ENCODE results near the gene MAMDC2. TPM values are rescaled to one million over a fixed set of nuclear protein-coding genes. Genes with fewer than 3 reads are reported as not detected.

The MAMDC2 gene
- total and polyA plus RNA-seq, 2 of the 4 experiments (the other 2 are of a cell fraction) = 5.0 to 5.2 TPM

DNA sequence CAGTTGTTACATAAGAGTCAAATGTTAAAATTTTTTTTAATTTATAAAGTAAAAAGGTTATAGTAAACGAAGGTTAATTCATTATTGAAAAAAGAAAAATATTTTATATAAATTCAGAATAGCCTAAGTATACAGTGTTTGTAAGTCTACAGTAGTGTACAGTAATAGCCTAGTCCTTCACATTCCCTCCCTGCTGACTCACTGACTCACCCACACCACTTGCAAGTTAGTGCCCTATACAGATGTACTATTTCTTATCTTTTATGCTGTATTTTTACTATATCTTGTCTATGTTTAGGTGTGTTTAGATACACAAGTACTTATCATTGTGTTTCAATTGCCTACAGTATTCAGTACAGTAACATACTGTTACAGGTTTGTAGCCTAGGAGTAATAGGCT is 57.6 kb downstream of the MAMDC2 start:
- BruUV-seq (replicated peaks) = no TSS peak
- peak; percentile 97 for ATAC-seq (ENCODE audit: low read depth)
- H4K91ac ChIP-seq (ENCODE audit: insufficient read depth, low read depth, low read length) = no peak overlapping the region
- H4K20me1 ChIP-seq (ENCODE audit: insufficient read depth, low read length) = no peaks in the 10 kb centered on the region
- H4K8ac ChIP-seq (ENCODE audit: low read depth in 2 of 2, low read length in 2 of 2) = no peak overlapping the region
- peak; percentile 85 for DNase-seq
- no peak overlapping the region for H2AFZ ChIP-seq (replicated peaks; ENCODE audit: low read length, poor library complexity)
- H3K4ac ChIP-seq (ENCODE audit: low read depth, low read length) = no peak overlapping the region
- H3K9ac ChIP-seq (ENCODE audit: low read depth, low read length) = no peak overlapping the region
- no peak overlapping the region for H3K27ac ChIP-seq (ENCODE audit: insufficient read depth, low read length)
- H4K5ac ChIP-seq (ENCODE audit: low read depth, low read length) = no peak overlapping the region
- TF ChIP-seq MAFK (IDR thresholded peaks at IDR 0.05; ENCODE audit: low read depth, low read length) (no peak), FOS (IDR thresholded peaks at IDR 0.05; ENCODE audit: low read depth, low read length) (peak; percentile 51), SMC3 (IDR thresholded peaks at IDR 0.05; ENCODE audit: low read depth, low read length) (no peak)
- TF ChIP-seq, protein P1, sequence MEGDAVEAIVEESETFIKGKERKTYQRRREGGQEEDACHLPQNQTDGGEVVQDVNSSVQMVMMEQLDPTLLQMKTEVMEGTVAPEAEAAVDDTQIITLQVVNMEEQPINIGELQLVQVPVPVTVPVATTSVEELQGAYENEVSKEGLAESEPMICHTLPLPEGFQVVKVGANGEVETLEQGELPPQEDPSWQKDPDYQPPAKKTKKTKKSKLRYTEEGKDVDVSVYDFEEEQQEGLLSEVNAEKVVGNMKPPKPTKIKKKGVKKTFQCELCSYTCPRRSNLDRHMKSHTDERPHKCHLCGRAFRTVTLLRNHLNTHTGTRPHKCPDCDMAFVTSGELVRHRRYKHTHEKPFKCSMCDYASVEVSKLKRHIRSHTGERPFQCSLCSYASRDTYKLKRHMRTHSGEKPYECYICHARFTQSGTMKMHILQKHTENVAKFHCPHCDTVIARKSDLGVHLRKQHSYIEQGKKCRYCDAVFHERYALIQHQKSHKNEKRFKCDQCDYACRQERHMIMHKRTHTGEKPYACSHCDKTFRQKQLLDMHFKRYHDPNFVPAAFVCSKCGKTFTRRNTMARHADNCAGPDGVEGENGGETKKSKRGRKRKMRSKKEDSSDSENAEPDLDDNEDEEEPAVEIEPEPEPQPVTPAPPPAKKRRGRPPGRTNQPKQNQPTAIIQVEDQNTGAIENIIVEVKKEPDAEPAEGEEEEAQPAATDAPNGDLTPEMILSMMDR (conservative IDR thresholded peaks at IDR 0.05; ENCODE audit: low read depth, low read length) = no peak
- intact Hi-C loops (cut with micrococcal nuclease) (no loop called here), in situ Hi-C loops (cut with MboI; ENCODE audit: low sequenced_read_pairs) (loop anchor here (25.0 kb wide), 1 partner anchor 689 kb away; no protein-coding TSS in a partner anchor), dilution Hi-C loops (cut with HindIII; ENCODE audit: low sequenced_read_pairs, unreplicated experiment) (no loop called here)
- H2AK5ac ChIP-seq (ENCODE audit: low read depth, low read length) = no peak overlapping the region
- no peak overlapping the region for H3K14ac ChIP-seq (replicated peaks; ENCODE audit: low read depth, low read length)
- H3K56ac ChIP-seq (ENCODE audit: extremely low read depth, insufficient read depth, low read length) = no peak overlapping the region
- no peaks in the 10 kb centered on the region for H3K9me1 ChIP-seq (ENCODE audit: insufficient read depth, low read length)
- no peak overlapping the region for H2BK20ac ChIP-seq (ENCODE audit: low read depth, low read length)
- H2BK120ac ChIP-seq (ENCODE audit: low read depth, low read length) = no peak overlapping the region
- no CpG with 5 or more reads among the region's 1 CpG for WGBS, 2 experiments (ENCODE audit: extremely low coverage in 2 of 2, insufficient read length in 1 of 2)
- H3K36me3 ChIP-seq (ENCODE audit: control insufficient read depth, insufficient read depth, low read length) = no peaks in the 10 kb centered on the region
- no peak overlapping the region for H3K23ac ChIP-seq (ENCODE audit: low read depth, low read length)
- no peaks in the 10 kb centered on the region for H3K79me1 ChIP-seq (ENCODE audit: low read depth in 1 of 2, low read length in 2 of 2)
- POLR2A ChIA-PET (ENCODE audit: unreplicated experiment) = no interaction called here
- no peak overlapping the region for H3K4me3 ChIP-seq (ENCODE audit: insufficient read depth, low read depth, low read length)
- H3K27me3 ChIP-seq (ENCODE audit: control insufficient read depth, insufficient read depth, low read length) = no peaks in the 10 kb centered on the region
- H3K4me2 ChIP-seq (ENCODE audit: low read depth, low read length) = no peak overlapping the region
- no peak overlapping the region for H2BK15ac ChIP-seq (ENCODE audit: low read depth, low read length)
- H3K9me3 ChIP-seq (ENCODE audit: control insufficient read depth, insufficient read depth, low read length) = no peaks in the 10 kb centered on the region
- no peak overlapping the region for H2AK9ac ChIP-seq (replicated peaks; ENCODE audit: low read depth, low read length, poor library complexity)
- CTCF ChIA-PET = interaction anchor here (0.9 kb wide), 1 partner anchor 10 kb away, joined by 5 read pairs; no protein-coding TSS in a partner anchor
- no peaks in the 10 kb centered on the region for H3K4me1 ChIP-seq (ENCODE audit: control insufficient read depth, insufficient read depth, low read length)
- H3K18ac ChIP-seq (ENCODE audit: low read depth, low read length) = no peak overlapping the region
- no peak overlapping the region for H2BK5ac ChIP-seq (ENCODE audit: low read depth, low read length, poor library complexity, severe bottlenecking)

Measured in IMR-90 (cell line).